ENCODE data around the gene ANKRD44.

Gene ANKRD44

DNA sequence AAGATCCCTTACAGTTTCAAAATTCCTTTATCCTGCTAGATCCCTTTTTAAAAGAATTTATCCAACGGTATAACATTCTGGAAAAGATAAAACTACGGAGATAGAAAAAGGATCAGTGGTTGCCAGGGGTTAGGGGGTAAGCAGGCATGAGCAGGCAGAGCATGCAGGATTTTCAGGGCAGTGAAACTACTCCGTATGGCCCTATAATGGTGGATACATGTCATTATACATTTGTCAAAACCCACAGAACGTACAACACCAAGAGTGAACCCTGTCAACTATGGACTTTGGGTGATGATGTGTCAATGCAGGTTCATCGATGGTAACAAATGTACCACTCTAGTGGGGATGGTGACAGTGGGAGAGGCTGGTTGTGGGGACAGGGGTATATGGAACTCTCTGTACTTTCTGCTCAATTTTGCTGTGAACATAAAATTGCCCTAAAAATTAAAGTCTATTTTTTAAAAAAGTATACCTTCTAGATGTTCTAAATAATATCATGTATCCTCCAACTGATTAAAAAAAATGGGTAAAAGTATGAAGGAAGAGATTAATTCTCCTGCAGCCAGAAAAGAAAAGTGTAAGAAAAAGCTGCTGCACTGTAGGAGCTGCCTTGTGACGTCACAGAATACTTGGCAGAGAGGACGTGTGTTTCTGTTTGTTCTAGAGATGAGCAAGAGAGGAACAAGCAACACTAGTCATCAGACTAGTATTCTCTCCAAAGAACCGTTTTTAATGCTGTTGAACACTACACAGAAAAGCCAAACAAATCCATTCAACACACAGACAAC lies 23.6 kb downstream of the ANKRD44 start:
- DNase-seq = no peak

DNA sequence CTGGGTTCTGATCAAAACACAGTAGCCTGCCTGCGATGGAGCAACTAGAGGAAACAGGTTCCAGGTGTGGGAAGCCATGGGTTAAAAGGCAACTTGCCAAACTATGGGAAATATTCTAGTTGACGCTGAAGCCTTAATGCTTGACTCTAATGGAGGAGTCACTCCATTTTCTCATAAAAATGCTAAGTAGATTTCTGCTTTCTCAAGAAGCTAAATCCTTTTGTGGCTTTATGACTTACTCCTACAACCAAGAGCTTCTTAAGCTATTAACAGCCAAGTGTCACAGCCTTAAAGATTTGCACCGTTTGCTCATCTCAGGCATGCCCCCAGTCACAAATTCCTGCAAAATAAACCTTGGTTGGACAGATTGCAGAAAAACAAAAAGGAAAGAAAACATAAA lies 25.2 kb downstream of the ANKRD44 start:
- no peak for DNase-seq

DNA sequence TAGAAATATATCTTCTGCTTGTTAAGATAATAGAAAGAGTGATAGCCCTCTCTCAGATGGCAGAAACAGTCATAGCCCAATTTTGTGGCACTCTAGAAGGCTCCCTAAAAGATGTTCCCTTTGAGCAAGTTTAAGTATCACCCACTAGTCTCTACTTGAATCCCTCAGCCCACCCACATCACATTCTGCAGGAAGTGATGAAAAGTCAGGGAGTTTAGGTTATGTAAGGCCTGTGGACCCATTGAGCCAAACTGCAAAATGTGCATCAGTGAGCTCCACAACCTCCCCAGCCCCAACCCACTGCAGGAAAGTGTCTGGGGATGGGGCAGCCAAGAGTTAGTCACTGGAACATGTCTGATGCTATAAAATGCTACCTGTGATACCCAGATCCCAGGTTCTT lies 25.6 kb downstream of the ANKRD44 start:
- DNase-seq = no peak

DNA sequence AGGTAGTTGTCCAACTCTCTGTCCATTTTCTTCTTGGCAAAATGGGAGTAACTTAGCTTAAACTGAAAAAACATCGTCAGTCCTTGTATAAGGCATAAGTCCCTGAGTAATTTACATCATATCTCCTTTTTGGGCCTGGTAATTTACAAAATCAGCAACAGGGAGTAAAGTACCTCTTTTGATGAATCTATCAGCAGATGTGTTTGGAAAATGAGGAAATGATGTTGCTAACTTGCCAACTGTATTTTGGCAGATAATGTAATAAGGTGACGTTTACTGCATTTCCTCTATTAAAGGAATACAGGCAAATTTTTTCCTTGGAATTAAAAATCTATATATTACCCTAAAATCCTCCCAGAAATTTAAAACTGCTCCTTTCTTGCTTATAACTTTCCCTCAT lies 29.2 kb downstream of the ANKRD44 start:
- no peak for DNase-seq

DNA sequence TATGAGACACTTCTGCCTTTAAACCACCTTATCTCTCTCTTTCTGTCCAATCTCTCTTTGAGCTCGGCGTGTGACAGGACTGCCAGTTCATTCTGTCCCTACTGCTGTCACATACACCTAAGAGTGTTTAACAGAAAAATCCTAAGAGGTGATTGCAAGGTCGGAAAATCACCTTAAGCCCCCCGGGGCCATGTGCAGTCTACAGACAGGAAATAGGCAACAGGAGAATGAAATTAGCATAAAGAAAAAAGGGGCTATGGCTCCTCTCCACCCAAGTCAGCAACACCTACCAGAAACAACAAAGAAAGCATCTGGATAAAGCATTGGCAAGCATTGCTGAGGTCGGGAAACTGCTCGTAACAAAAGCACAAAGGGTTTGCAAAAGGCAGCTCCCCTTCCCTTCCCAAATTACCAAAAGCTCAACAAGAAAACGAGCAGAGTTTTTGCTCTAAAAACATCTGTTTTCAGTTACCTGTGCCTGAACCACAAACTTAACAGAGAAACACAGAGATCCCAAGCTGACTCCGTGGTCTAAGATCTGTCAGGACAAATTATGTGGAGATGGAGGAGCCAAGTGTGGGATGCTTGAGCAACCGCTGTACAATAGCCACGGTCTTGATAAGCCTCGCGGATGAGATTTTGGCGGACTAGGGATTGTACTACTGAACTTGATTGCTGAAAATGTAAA lies 30.4 kb downstream of the ANKRD44 start:
- no peak for DNase-seq

DNA sequence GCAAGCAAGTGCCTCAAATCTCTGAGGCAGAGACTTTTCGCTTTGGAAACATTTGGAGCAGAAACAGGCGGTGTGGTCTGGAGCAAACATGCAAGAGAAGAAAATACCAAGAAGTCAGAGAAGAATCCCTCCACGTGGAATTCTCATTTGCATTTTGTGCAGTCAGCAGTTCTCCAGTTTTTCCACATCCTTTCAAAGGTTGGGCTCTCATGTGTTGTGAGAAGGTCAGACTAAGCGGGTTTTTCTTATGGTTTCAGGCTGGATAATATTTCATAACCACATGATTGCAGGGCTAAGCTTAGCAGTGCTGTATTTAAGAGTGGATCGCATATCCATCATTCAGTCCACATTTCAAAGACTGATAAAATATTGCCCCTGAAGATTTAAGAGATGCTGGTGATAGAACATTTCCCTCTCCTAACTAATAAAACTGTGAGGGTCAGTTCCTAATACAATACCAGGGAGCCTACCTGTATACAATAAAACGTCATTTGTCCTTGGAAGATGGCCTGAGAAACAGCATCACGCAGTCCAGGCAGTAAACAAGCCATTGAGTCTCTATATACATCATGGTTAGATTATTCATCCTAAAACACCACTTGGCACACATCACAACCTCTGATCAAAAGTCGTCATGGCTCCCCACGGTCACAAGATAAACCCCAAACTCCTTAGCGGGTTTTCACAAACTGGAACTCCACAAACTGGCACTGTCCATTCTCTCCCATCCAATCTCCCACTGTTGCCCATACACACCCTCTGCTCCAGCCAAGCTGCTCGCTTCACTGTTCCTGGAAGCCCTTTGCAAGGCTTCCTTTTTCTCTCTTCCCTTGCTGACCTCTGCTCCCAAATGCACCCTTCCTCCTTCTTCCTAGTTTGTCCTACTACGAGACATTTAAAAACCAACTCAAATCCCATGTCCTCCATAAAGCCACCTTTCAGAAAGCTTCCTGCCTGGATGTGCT lies 31.5 kb downstream of the ANKRD44 start:
- DNase-seq = no peak

DNA sequence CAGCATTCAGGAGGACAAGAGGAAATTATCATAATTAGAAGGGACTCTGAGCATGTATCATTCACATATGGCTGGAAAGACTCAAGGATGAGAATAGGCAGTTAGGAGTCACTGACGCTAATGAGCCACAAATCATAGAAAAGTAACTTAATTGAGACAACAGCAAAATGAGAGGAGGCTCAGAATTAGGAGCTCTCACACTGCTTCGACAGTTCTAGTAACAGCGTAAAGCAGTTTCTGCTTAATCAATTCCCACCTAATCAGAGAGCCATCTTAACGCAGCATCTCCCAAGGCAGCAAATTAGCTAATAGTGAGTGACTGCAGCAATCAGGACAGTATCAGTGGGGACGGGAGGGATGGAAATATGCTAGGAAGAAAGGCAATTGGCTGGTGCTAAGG lies 32.8 kb downstream of the ANKRD44 start:
- no peak for DNase-seq

DNA sequence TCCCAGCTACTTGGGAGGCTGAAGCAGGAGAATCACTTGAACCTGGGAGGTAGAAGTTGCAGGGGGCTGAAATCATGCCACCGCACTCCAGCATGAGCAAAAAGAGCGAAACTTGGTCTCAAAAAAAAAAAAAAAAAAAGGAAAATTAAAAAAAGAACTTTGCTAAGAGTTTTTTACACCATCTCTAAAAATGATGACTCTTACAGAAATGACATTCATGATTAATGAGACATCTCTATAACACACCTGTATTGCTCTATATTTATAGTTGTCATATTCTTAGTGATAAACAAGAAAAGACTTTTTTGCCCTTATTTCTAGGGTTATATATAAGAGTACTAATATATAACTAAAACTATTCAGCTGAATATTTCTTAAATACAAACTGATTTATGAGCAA lies 34.4 kb downstream of the ANKRD44 start:
- DNase-seq = no peak

DNA sequence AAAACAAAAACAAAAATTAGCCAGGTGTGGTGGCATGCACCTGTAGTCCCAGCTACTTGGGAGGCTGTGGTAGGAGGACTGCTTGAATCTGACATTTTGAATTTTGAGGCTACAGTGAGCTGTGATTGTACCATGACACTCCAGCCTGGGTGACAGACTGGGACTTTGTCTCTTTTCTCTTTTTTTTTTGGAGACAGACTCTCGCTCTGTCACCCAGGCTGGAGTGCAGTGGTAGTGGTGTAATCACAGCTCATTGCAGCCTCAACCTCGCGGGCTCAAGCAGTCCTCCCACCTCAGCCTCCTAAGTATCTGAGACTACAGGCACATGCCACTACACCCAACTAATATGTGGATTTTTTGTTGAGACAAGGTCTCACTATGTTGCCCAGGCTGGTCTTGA lies 35.6 kb downstream of the ANKRD44 start:
- DNase-seq = no peak

DNA sequence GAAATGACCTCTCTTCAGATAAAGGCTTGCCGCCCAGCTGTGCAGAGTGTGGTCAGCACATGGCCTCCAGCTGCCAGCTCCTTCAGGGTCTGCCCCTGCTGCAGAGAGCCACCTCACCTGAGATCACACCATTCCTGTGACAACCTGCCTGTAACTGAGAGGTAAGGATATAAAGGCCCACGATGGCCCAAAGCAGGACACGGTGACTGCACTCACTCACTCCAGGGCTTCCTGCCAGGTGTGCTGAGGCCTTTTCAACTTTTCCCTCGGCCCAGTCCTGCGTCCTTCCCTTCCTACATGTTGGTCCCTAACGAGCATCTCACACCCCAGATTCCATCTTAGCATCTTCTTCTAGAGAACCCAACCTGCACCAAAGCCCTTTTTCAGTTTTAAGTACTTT lies 36.2 kb downstream of the ANKRD44 start:
- DNase-seq = no peak

DNA sequence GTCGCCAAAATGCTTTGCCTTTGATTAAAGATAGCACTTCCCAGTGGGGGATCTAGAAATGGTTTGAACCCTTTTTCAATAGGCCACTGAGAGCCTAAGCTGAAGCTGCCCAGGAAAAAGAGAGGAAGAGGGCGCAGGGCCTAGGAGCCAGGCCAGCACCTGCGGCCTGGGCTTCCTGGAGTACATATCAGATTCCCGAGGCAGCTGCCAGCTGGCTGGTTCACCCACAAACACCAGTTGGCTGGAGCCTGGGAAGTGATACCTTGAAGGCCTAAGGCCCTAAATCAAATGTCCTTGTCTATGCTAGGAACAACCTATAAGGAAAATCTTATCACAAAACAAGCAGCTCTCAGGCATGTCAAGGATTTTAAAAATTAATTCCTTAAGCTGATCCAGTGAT lies 37.1 kb downstream of the ANKRD44 start:
- no peak for DNase-seq

DNA sequence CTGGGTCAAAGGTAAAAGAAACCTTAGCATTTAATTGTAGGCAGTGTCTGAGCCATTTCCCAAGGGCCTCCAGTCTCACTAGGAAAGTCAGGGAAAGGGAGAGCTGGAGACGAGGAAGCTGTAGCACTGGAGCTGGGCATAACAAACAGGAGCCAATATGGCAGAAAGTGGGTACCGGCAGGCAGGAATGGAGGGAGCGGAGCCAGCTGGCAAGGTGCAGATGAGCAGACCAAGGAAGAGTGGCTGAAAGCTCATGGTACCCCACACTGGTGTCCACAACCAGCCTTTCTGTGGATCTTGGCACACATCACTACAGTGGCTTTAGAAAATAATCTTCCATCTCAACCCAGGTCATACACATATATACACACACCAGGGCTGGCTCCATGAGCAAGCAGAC lies 40.0 kb downstream of the ANKRD44 start:
- DNase-seq = no peak

DNA sequence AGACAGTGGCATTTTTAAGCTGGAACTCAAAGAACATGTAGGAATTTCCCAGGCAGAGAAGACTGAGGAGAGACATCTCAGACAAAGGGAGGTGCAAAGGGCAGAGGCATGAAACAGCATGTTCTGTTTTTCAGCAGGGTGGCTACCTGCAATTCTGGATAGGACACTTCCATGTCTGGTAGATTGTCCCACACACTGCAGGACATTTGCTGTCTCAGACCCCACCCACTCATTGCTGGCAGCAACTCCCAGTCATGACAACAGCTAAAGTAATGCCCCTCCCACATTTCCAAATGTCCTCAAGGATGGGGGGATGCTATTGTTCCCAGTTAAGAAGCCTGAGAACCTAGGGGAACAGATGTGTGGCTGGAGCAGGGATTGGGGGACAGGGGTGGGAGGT lies 40.8 kb downstream of the ANKRD44 start:
- no peak for DNase-seq

DNA sequence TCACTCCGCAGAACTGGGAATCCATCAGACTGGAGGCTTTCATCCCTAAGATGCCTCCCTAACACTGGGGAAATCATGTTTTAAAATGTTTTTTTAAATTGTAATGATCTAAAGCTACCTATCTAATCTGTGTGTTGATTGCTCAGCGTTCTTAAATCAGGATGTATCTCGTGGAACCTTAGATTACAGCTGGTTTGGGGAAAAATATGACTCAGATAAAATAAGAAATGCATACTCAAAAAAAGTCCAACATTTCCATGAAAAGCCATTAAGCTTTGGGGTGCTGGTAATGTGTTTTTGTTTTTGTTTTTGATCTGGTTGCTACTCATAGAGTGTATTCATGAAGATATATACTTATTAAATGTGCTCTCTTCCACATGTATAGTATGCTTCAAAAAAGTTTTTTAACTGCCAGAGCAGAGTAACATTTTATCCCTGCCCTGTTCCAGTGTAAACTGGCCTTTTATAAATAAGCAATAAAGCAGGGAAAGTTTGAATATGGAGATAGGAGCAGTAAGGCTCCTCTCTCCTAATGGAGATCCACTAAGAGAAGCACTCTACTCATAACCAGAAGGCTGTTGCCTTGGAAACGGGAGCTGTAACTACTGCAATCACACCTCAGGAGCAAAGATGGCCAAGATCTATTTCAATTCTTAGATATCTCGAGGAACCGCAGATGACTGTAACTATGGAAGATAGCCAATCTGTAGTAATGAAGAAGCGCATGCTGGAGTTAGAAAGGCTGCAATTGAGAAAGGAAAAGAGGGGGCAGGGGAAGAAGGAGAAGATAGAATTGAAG lies 41.6 kb downstream of the ANKRD44 start:
- no peak for DNase-seq

DNA sequence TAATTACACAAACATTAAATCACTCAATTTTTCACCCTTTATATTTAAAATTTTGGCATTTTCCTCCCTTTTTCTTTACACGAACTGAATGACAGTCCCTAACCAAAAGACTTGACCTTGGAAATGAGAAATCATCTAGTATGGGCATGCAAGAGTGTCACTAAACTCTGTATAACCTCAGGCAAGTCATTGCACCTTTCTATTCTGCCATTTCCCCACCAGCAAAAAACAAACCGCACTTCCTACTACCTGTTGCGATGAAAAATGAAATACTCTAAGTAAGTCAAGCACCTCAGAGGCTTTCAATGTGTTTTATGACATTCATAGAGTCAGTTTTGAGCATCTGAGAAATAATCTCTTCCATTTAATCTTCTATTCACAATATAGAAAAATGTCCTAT lies 44.1 kb downstream of the ANKRD44 start:
- DNase-seq = no peak

DNA sequence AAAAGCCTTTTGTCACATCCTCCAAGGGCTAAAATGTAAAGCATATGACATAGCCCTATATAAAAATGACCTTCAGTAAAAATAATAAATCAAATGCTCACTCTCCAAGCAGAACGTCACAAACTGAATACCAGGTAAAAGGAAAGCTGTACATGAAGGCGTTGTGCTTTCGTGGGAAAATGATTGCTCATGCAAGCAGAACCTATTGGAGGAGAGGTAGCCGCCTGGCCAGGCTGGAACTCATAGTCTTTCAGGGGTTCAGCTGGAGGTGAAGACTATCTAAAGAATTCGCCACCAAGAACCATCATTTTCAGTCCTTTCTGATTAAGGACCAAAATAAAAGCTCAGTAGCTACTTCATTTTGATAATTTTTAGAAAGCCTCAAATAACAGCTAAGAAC lies 44.7 kb downstream of the ANKRD44 start:
- DNase-seq = no peak

DNA sequence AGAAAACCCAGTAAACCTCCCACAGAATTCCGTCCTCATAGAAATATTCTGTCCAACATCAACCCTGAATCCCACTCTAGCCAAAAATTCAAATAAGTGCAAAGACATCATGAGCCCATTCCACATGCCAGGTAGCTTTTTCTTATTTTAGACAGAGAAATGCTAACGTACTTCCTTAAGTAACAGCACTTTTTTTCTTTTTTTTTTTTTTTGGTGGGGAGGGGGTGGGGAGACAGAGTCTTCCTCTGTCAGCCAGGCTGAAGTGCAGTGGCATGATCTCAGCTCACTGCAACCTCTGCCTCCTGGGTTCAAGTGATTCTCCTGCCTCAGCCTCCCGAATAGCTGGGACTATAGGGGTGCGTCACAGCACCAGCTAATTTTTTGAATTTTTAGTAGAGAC lies 45.5 kb downstream of the ANKRD44 start:
- DNase-seq = no peak

DNA sequence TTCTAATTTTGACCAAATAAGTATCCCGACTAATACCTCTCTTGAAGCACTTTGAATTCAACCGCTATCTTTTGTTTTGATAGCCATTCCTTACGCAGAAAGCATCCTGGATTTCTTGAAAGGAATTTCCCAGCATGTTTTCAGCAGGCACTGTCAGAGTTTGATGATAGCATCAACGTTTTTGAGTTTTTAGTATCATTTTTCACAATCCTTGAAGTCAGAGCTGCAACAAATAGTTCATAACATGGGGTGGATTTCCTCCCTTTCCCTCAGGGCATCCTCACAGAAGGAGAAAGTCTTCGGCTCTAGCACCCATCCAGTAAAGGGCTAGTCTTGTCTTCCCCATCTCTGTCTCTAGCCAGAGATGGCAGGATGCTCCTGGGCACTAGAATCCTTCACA lies 46.2 kb downstream of the ANKRD44 start:
- no peak for DNase-seq

DNA sequence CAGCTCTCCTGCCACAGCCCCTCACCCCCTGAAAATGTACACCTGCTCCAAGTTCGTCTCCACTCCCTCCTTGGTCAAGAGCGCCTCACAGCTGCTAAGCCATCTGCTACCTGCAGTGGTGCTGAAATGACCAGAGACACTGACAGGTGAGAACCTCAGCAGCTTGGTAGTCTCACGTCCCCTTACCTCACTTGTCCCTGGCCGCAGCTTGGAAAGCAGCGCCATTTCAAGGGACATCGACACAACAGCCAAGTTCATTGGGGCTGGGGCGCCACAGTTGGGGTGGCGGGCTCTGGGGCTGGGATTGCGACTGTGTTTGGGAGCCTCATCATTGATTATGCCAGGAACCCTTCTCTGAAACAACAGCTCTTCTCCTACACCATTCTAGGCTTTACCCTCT lies 47.5 kb downstream of the ANKRD44 start:
- no peak for DNase-seq

DNA sequence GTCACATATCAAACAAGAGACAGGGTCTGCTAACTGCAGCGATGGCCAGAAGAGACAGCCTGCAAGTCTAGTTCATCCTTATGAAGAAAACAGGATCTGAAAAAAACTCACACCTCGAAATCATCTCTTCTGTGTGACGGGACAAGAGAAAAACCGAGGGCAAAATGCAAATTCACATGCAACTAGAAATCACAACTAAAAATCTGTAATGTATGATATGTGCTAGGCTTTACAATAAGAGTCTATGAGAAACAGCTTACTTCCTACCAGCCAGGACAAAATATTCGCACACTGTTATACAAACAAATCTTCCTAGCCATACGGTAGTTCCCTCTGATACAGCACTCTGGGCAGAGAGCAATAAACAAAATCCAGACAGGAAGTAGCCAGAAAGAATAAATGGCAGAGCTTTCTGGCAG lies 48.8 kb downstream of the ANKRD44 start:
- no peak for DNase-seq

DNA sequence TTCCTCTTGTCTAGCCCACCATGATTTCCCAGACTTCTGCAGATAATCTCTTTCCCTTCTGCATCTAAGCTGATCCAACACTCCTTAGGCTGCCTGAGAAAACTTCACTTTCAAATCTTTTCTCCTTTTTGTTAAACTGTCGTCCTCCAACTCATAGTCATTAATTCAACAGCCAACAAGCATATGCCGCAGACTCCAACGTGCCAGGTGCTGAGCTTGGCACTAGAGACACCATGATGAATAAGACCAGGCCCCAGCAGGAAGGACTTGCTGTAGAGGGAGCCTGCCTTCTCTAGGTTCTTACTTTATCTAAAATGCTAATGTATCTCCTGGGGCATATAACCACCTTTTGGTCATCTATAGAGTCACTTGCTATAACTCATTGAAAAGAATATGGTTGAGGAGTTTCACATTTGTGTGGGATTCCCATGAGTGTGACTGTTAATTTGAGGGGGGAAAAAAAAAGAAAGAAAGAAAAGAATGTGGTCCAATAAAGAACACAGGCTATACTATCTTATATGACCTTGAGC lies 51.0 kb downstream of the ANKRD44 start:
- DNase-seq = no peak

DNA sequence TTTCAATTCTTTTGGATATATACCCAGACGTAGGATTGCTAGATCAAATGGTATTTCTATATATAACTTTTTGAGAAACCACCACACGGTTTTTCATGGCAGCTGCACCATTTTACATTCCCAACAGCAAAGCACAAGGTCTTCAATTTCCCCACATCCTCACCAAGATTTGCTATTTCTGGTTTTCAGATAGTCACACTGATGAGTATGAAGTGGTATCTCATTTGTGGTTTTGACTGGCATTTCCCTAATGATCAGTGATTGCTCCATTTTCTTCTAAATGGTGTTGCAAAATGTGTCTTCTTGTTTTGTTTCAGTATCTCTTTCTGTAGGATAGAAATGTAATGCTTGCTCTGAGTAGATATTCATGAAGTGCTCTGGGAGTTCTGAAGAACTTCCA lies 52.0 kb downstream of the ANKRD44 start:
- DNase-seq = no peak
